OCI-LY7 (cell line): ENCODE data around the gene MCM7. TPM values are rescaled to one million over a fixed set of nuclear protein-coding genes. Genes with fewer than 3 reads are reported as not detected.

ENCODE experiments used
- BruUV-seq: library from RNA; stranded (reverse); fragments of 400-500 nt; replicated peaks from 2 replicates; lab custom pipeline; 2021; lab: Mats Ljungman, UMichigan
- CTCF ChIA-PET: fragments of 300-600 bp; sonication (Branson Sonifier 250); formaldehyde crosslinking; loops from one replicate; lab custom pipeline; 2022; ENCODE audit warnings: antibody characterized with exemption; ENCODE audit not compliant: unreplicated experiment; lab: Charles Lee
- POLR2A ChIA-PET: fragments of 300-600 bp; sonication (Branson Sonifier 250); formaldehyde crosslinking; loops from one replicate; lab custom pipeline; 2022; ENCODE audit warnings: antibody characterized with exemption; lab: Charles Lee
- DNase-seq: peaks from one replicate; pipeline ENCODE4 v3.0.0-alpha.2; 2015; ENCODE audit warnings: low spot score
- H2AFZ ChIP-seq: fragments of 200-600 bp; sonication (generic), shearing (Covaris generic); 2 replicates; pipeline ENCODE4 v1.6.1; 2014; ENCODE audit warnings: mild to moderate bottlenecking, antibody characterized with exemption, low read length, moderate library complexity
- H3K27ac ChIP-seq: fragments of 200-600 bp; sonication (generic); 2 replicates; pipeline ENCODE4 v1.5.1; 2014; ENCODE audit warnings: mixed run types, low read depth, mild to moderate bottlenecking, moderate library complexity, low read length, inconsistent platforms; ENCODE audit not compliant: poor library complexity, severe bottlenecking
- H3K36me3 ChIP-seq: fragments of 200-600 bp; sonication (generic); 2 replicates; pipeline ENCODE4 v1.6.1; 2014; ENCODE audit warnings: mild to moderate bottlenecking, antibody characterized with exemption, low read length, moderate library complexity, mixed read lengths; ENCODE audit not compliant: insufficient read depth
- H3K4me1 ChIP-seq: fragments of 200-600 bp; sonication (generic); 2 replicates; pipeline ENCODE4 v1.5.1; 2014; ENCODE audit warnings: mild to moderate bottlenecking, low read length; ENCODE audit not compliant: insufficient read depth, poor library complexity, severe bottlenecking
- H3K4me2 ChIP-seq: fragments of 200-600 bp; sonication (generic); 2 replicates; pipeline ENCODE4 v1.6.1; 2014; ENCODE audit warnings: mild to moderate bottlenecking, low read length
- H3K4me3 ChIP-seq: fragments of 200-600 bp; sonication (generic); 2 replicates; pipeline ENCODE4 v1.5.1; 2014; ENCODE audit warnings: mild to moderate bottlenecking, low read depth, low read length; ENCODE audit not compliant: poor library complexity, severe bottlenecking
- H3K79me2 ChIP-seq: fragments of 200-600 bp; sonication (generic); 2 replicates; pipeline ENCODE4 v1.6.1; 2016; ENCODE audit warnings: low read depth, mild to moderate bottlenecking, low read length, moderate library complexity, mixed read lengths; ENCODE audit not compliant: insufficient read depth
- H3K9me2 ChIP-seq: fragments of 200-600 bp; sonication (generic); 2 replicates; pipeline ENCODE4 v1.6.1; 2016; ENCODE audit warnings: mild to moderate bottlenecking, low read length, mixed read lengths; ENCODE audit not compliant: insufficient read depth
- H3K9me3 ChIP-seq: fragments of 200-600 bp; sonication (generic); 2 replicates; pipeline ENCODE4 v1.6.1; 2014; ENCODE audit warnings: mild to moderate bottlenecking, mixed run types, low read length, mixed read lengths
- H4K20me1 ChIP-seq: fragments of 200-600 bp; sonication (generic); 2 replicates; pipeline ENCODE4 v1.6.1; 2014; ENCODE audit warnings: mild to moderate bottlenecking, antibody characterized with exemption, low read length, moderate library complexity, mixed read lengths; ENCODE audit not compliant: insufficient read depth
- CTCF ChIP-seq: fragments of 200-600 bp; sonication (generic); conservative IDR thresholded peaks from 2 replicates; pipeline ENCODE4 v1.5.1; 2014; ENCODE audit warnings: mild to moderate bottlenecking, antibody characterized with exemption, low read length, moderate library complexity, mixed read lengths
- EZH2phosphoT487 ChIP-seq: fragments of 200-600 bp; sonication (generic); IDR thresholded peaks from 2 replicates; pipeline ENCODE4 v1.6.1; 2018; ENCODE audit warnings: low read depth, borderline replicate concordance, mild to moderate bottlenecking, mixed run types, antibody characterized with exemption, low read length, moderate library complexity, mixed read lengths
- intact Hi-C: fragments of 100-400 bp; cut with micrococcal nuclease; formaldehyde crosslinking; loops from one replicate; pipeline ENCODE4 v1.10.0; 2022; ENCODE audit not compliant: unreplicated experiment
- total RNA-seq, 2 experiments: library from RNA; depleted of rRNA in 1 of 2; stranded (reverse); fragments of >200 nt in 1 of 2; shearing (Covaris generic) in 1 of 2; gene quantifications; 2 replicates each; pipeline ENCODE4 v1.2.3, GENCODE V29; 2014 to 2022

Gene MCM7
- total RNA-seq, 2 experiments from 2014 or later = 423 to 424 TPM

- no peaks in the 10 kb centered on the region for H4K20me1 ChIP-seq
- peak overlapping the region; percentile 91 for H3K4me2 ChIP-seq
- no peaks in the 10 kb centered on the region for H3K9me3 ChIP-seq
- no peaks in the 10 kb centered on the region for H3K9me2 ChIP-seq
- intact Hi-C loops = loop anchor here (5.0 kb wide), 1 partner anchor 42 kb away; the partner anchor contains the start of gene ZNF3
- peaks cover 17% of the 10 kb centered on the region; the same call in 1 of the 2 replicates for H3K79me2 ChIP-seq
- peaks cover 24% of the 10 kb centered on the region; the same call in 1 of the 2 replicates for H3K36me3 ChIP-seq
- POLR2A ChIA-PET = interaction anchor here (0.8 to 2.9 kb wide), 2 partner anchors 23 to 109 kb away, joined by 5 to 22 read pairs; partner anchors contain the start of genes AP4M1, MCM7 and ZKSCAN1
- H2AFZ ChIP-seq = no peak overlapping the region
- CTCF ChIA-PET = interaction anchor here (0.8 to 1.5 kb wide), 3 partner anchors 23 to 283 kb away, joined by 3 to 5 read pairs (median 3); partner anchors contain the start of gene AP4M1
- H3K4me3 ChIP-seq = no peak overlapping the region
- H3K27ac ChIP-seq = peak overlapping the region; percentile 27
- peaks cover 46% of the 10 kb centered on the region for H3K4me1 ChIP-seq
- BruUV-seq = TSS peak; percentile 52
- no peak for DNase-seq
- TF ChIP-seq CTCF (no peak), EZH2phosphoT487 (no peak)
These were observed 23.4 kb upstream of the MCM7 start for GRCh38 chr7:100124301-100125230.

GRCh38 chr7:100122568-100122967 is 21.4 kb upstream of the MCM7 start:
- intact Hi-C loops = no loop called here
- CTCF ChIA-PET = no interaction called here
- POLR2A ChIA-PET = interaction anchor here (0.7 to 1.2 kb wide), 2 partner anchors 20 to 22 kb away, joined by 3 to 4 read pairs; no protein-coding TSS in a partner anchor
- H4K20me1 ChIP-seq = no peaks in the 10 kb centered on the region
- no peak overlapping the region for H2AFZ ChIP-seq
- no TSS peak for BruUV-seq
- H3K9me2 ChIP-seq = no peaks in the 10 kb centered on the region
- no peak overlapping the region for H3K4me3 ChIP-seq
- H3K4me2 ChIP-seq = no peak overlapping the region
- H3K27ac ChIP-seq = no peak overlapping the region
- peaks cover 35% of the 10 kb centered on the region for H3K4me1 ChIP-seq
- H3K9me3 ChIP-seq = no peaks in the 10 kb centered on the region
- H3K79me2 ChIP-seq = peaks cover 27% of the 10 kb centered on the region; the same call in 1 of the 2 replicates
- peaks cover 25% of the 10 kb centered on the region; the same call in 1 of the 2 replicates for H3K36me3 ChIP-seq
- DNase-seq = no peak
- TF ChIP-seq EZH2phosphoT487 = no peak
- no peak for TF ChIP-seq CTCF
